Transverse colon (tissue), 4 donors: ENCODE results near the gene ACAP2. TPM values are rescaled to one million over a fixed set of nuclear protein-coding genes. Genes with fewer than 3 reads are reported as not detected.

ENCODE experiments used
- DNase-seq: peaks from one replicate; pipeline ENCODE4 v3.0.0-alpha.2; 2019
- H3K27ac ChIP-seq, 4 donors: fragments of 200-600 bp; sonication (generic); 2 replicates each; pipeline ENCODE4 v1.5.1; 2016 to 2018; ENCODE audit warnings: inconsistent platforms in 4 of 4
- H3K27me3 ChIP-seq: fragments of 200-600 bp; sonication (generic); 2 replicates; pipeline ENCODE4 v1.5.1; 2017; ENCODE audit warnings: inconsistent platforms
- H3K36me3 ChIP-seq, 4 donors: fragments of 200-600 bp; sonication (generic); 2 replicates each; pipeline ENCODE4 v1.5.1; 2017 to 2019; ENCODE audit warnings: inconsistent platforms in 4 of 4
- H3K4me1 ChIP-seq, 4 donors: fragments of 200-600 bp; sonication (generic); 2 replicates each; pipeline ENCODE4 v1.5.1; 2017 to 2020; ENCODE audit warnings: inconsistent platforms in 4 of 4
- H3K4me3 ChIP-seq, 4 donors: fragments of 200-600 bp; sonication (generic); 1 replicate in 1 of 4; 2 replicates in 3 of 4; pipeline versions ENCODE4 v1.5.1 to v1.6.1; 2017 to 2019; ENCODE audit warnings: inconsistent platforms in 4 of 4
- H3K9me3 ChIP-seq, 2 donors: fragments of 200-600 bp; sonication (generic); 2 replicates each; pipeline ENCODE4 v1.5.1; 2017 to 2019; ENCODE audit warnings: inconsistent platforms in 2 of 2
- EP300 ChIP-seq: sonication (generic); formaldehyde crosslinking; IDR thresholded peaks from one replicate; pipeline ENCODE4 v1.6.1; 2017; ENCODE audit warnings: antibody characterized with exemption, low read depth
- POLR2A ChIP-seq: fragments of 450-650 bp; IDR thresholded peaks from one replicate; pipeline ENCODE4 v1.6.1; 2016; ENCODE audit warnings: antibody characterized with exemption, mild to moderate bottlenecking, moderate library complexity
- POLR2AphosphoS5 ChIP-seq, 3 donors: sonication (generic); formaldehyde crosslinking; IDR thresholded peaks; one replicate each; pipeline ENCODE4 v1.6.1; 2016; ENCODE audit warnings: antibody characterized with exemption in 3 of 3
- WGBS, 2 donors: methylation state at CpG; one replicate each; pipeline ENCODE4 v1.1.5; 2018; ENCODE audit warnings: low coverage in 1 of 2; 5-methylcytosine and 5-hydroxymethylcytosine counted together
- in situ Hi-C, 4 donors: fragments of 200-750 bp; cut with MboI; loops; one replicate each; pipeline versions ENCODE4 v1.15.0 to v1.15.1; 2017; ENCODE audit warnings: low sequenced_read_pairs in 3 of 4, low pct_ligation_motif_present in 1 of 4, low pct_unique_long_range_greater_than_20kb in 1 of 4
- intact Hi-C: fragments of 100-400 bp; cut with DNase I; formaldehyde crosslinking; loops from one replicate; pipeline ENCODE4 v1.15.1; 2023; ENCODE audit warnings: low total_unique reads
- total RNA-seq, 4 donors: library from RNA; depleted of rRNA; stranded (reverse); fragments of >200 nt; gene quantifications; one replicate each; pipeline ENCODE4 v1.1.0, GENCODE V29; 2016
- TF ChIP-seq, protein P1 (sequence below), 5 experiments: fragments of 200-600 bp in 3 of 5; fragments of 450-650 bp in 2 of 5; sonication (generic) in 3 of 5; IDR thresholded peaks; 1 replicate in 2 of 5; 2 replicates in 3 of 5; pipeline ENCODE4 v1.5.1; 2016 to 2017; ENCODE audit warnings: antibody characterized with exemption in 5 of 5, inconsistent platforms in 3 of 5, mild to moderate bottlenecking in 2 of 5, moderate library complexity in 1 of 5

The ACAP2 gene
- total RNA-seq, 4 donors from 2014 or later = 17.3 to 97.5 (median 64.6) TPM

GRCh38 chr3:195263193-195263924, 179.5 kb downstream of the ACAP2 start:
- no peak for TF ChIP-seq POLR2A
- TF ChIP-seq, protein P1, sequence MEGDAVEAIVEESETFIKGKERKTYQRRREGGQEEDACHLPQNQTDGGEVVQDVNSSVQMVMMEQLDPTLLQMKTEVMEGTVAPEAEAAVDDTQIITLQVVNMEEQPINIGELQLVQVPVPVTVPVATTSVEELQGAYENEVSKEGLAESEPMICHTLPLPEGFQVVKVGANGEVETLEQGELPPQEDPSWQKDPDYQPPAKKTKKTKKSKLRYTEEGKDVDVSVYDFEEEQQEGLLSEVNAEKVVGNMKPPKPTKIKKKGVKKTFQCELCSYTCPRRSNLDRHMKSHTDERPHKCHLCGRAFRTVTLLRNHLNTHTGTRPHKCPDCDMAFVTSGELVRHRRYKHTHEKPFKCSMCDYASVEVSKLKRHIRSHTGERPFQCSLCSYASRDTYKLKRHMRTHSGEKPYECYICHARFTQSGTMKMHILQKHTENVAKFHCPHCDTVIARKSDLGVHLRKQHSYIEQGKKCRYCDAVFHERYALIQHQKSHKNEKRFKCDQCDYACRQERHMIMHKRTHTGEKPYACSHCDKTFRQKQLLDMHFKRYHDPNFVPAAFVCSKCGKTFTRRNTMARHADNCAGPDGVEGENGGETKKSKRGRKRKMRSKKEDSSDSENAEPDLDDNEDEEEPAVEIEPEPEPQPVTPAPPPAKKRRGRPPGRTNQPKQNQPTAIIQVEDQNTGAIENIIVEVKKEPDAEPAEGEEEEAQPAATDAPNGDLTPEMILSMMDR (IDR thresholded peaks at IDR 0.05) = no peak
- no peak for TF ChIP-seq EP300
- TF ChIP-seq POLR2AphosphoS5 (IDR thresholded peaks at IDR 0.05) = no peak
- in situ Hi-C loops (loop anchor here in 3 of 4 donors (10.0 kb wide), 2 partner anchors 579 to 589 kb away; partner anchors contain the start of genes FAM43A (in 2 of the 3) and LSG1 (in 1 of the 3)), intact Hi-C loops (loop anchor here (5.0 to 10.0 kb wide), 2 partner anchors 156 to 259 kb away; no protein-coding TSS in a partner anchor)
- no peak overlapping the region for H3K27ac ChIP-seq
- no peaks in the 10 kb centered on the region for H3K9me3 ChIP-seq
- H3K4me1 ChIP-seq = peaks cover 18 to 24% (median 22%) of the 10 kb centered on the region in 4 donors
- no peaks in the 10 kb centered on the region for H3K36me3 ChIP-seq
- no peaks in the 10 kb centered on the region for H3K27me3 ChIP-seq
- 0 to 71% methylated on average over 1 to 11 of the region's 11 CpGs for WGBS, 2 donors
- no peak overlapping the region for H3K4me3 ChIP-seq
- no peak for DNase-seq

DNA sequence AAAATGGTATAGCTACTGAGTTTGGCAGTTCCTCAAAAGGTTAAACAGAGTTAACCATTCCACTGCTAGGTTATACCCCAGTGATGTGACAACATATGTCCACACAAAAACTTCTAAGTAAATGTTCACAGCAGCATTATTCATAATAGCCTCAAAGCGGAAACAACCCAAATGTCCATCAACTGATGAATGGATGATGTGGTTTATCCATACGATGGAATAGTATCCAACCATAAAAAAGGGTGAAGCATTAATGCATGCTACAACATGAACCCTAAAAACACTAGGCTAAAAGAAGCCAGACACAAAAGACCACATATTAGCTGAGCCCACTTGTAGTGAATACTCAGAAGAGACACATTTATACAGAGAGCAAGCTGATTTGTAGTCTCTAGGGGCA, 180.9 kb downstream of the ACAP2 start:
- H3K36me3 ChIP-seq = no peaks in the 10 kb centered on the region
- TF ChIP-seq EP300 (no peak), POLR2AphosphoS5 (IDR thresholded peaks at IDR 0.05) (no peak), POLR2A (no peak)
- TF ChIP-seq, protein P1 (IDR thresholded peaks at IDR 0.05) = no peak
- in situ Hi-C loops (loop anchor here in 3 of 4 donors (10.0 kb wide), 2 partner anchors 577 to 587 kb away; partner anchors contain the start of genes FAM43A (in 2 of the 3) and LSG1 (in 1 of the 3)), intact Hi-C loops (loop anchor here (5.0 to 10.0 kb wide), 2 partner anchors 155 to 257 kb away; no protein-coding TSS in a partner anchor)
- H3K27ac ChIP-seq = no peak overlapping the region
- H3K4me3 ChIP-seq = no peak overlapping the region
- DNase-seq = no peak
- H3K27me3 ChIP-seq = no peaks in the 10 kb centered on the region
- peaks cover 21 to 32% (median 26%) of the 10 kb centered on the region in 4 donors for H3K4me1 ChIP-seq
- no peaks in the 10 kb centered on the region for H3K9me3 ChIP-seq
- whole genome bisulfite sequencing, 2 donors = 95% methylated on average over 2 of the region's 2 CpGs; no CpG with 5 or more reads in 1 of the 2 donors

GRCh38 chr3:195260280-195260905, 182.4 kb downstream of the ACAP2 start:
- Histone ChIP-seq H3K4me3 (peak overlapping the region; percentile 54 to 84 (median 75)), H3K9me3 (no peaks in the 10 kb centered on the region), H3K36me3 (no peaks in the 10 kb centered on the region), H3K4me1 (peaks cover 21 to 32% (median 26%) of the 10 kb centered on the region in 4 donors), H3K27ac (peak overlapping the region; percentile 88 to 95 (median 92)), H3K27me3 (no peaks in the 10 kb centered on the region)
- in situ Hi-C loops = loop anchor here in 3 of 4 donors (10.0 kb wide), 2 partner anchors 576 to 586 kb away; partner anchors contain the start of genes FAM43A (in 2 of the 3) and LSG1 (in 1 of the 3)
- 2% methylated on average over 24 of the region's 41 CpGs; no CpG with 5 or more reads in 1 of the 2 donors for WGBS, 2 donors
- no peak for TF ChIP-seq POLR2A
- TF ChIP-seq, protein P1 (IDR thresholded peaks at IDR 0.05) = peak in 1 of 5 experiments; percentile 17
- peak; percentile 52 for DNase-seq
- intact Hi-C loops = loop anchor here (5.0 to 10.0 kb wide), 2 partner anchors 153 to 256 kb away; no protein-coding TSS in a partner anchor
